LNCaP clone FGC (cell line): Measurements from ENCODE around the gene RNASE8.

Source experiments
- DNase-seq: peaks from one replicate; pipeline ENCODE4 v3.0.0-alpha.2; 2011; ENCODE audit warnings: low read depth
- H3K4me3 ChIP-seq: 2 replicates; pipeline ENCODE4 v1.5.1; 2011; ENCODE audit warnings: mild to moderate bottlenecking, low read depth, low read length, control low read depth
- CTCF ChIP-seq: IDR thresholded peaks from 2 replicates; pipeline ENCODE4 v1.5.1; 2012; ENCODE audit warnings: mild to moderate bottlenecking; ENCODE audit not compliant: control insufficient read depth, insufficient read depth; ENCODE audit errors: extremely low read depth

The RNASE8 gene

GRCh38 chr14:21043387-21043973, 14.1 kb upstream of the RNASE8 start:
- H3K4me3 ChIP-seq = no peak overlapping the region
- no peak for DNase-seq
- TF ChIP-seq CTCF = no peak

GRCh38 chr14:21043974-21044618, 13.5 kb upstream of the RNASE8 start:
- no peak for TF ChIP-seq CTCF
- DNase-seq = no peak
- no peak overlapping the region for H3K4me3 ChIP-seq

GRCh38 chr14:21047378-21047781, 10.2 kb upstream of the RNASE8 start:
- no peak for DNase-seq
- TF ChIP-seq CTCF = no peak
- H3K4me3 ChIP-seq = no peak overlapping the region

- H3K4me3 ChIP-seq = no peak overlapping the region
- TF ChIP-seq CTCF = no peak
- no peak for DNase-seq
Observed at GRCh38 chr14:21048638-21049037, 9.0 kb upstream of the RNASE8 start.

- no peak for TF ChIP-seq CTCF
- no peak overlapping the region for H3K4me3 ChIP-seq
- no peak for DNase-seq
Observed at GRCh38 chr14:21049271-21049673, 8.3 kb upstream of the RNASE8 start.

- TF ChIP-seq CTCF = no peak
- DNase-seq = no peak
- H3K4me3 ChIP-seq = no peak overlapping the region
Observed at GRCh38 chr14:21050597-21050996, 7.0 kb upstream of the RNASE8 start.
